Measurements from ENCODE around the gene GARNL3.
A peak's percentile ranks its signal among the peaks of the same experiment; 100 is the strongest.

The GARNL3 gene

GRCh38 chr9:127349483-127350113 lies 85.0 kb downstream of the GARNL3 start:
- DNase-seq (ENCODE audit: insufficient read length, low spot score): no peak
- TF ChIP-seq POU2F2 (IDR thresholded peaks at IDR 0.05; ENCODE audit: low read depth, low read length) (no peak), PAX5 (IDR thresholded peaks at IDR 0.05; ENCODE audit: insufficient read depth, low read length, severe bottlenecking) (no peak), TAF1 (IDR thresholded peaks at IDR 0.05; ENCODE audit: low read depth, low read length) (no peak), SPI1 (IDR thresholded peaks at IDR 0.05; ENCODE audit: low read depth, low read length) (no peak), POLR2AphosphoS5 (IDR thresholded peaks at IDR 0.05; ENCODE audit: low read depth, low read length) (no peak), POLR2A (IDR thresholded peaks at IDR 0.05; ENCODE audit: low read depth, low read length) (no peak)
- no peak for FAIRE-seq

- no peak for DNase-seq (ENCODE audit: insufficient read length, low spot score)
- FAIRE-seq: no peak
- TF ChIP-seq POLR2A (IDR thresholded peaks at IDR 0.05; ENCODE audit: low read depth, low read length) (no peak), POU2F2 (IDR thresholded peaks at IDR 0.05; ENCODE audit: low read depth, low read length) (no peak), SPI1 (IDR thresholded peaks at IDR 0.05; ENCODE audit: low read depth, low read length) (no peak)
Observed at GRCh38 chr9:127351182-127352166, 86.9 kb downstream of the GARNL3 start.

GRCh38 chr9:127353882-127354281 lies 89.3 kb downstream of the GARNL3 start:
- TF ChIP-seq POLR2AphosphoS5 (IDR thresholded peaks at IDR 0.05; ENCODE audit: low read depth, low read length): no peak
- no peak for TF ChIP-seq POLR2A (IDR thresholded peaks at IDR 0.05; ENCODE audit: low read depth, low read length)
- no peak for TF ChIP-seq TAF1 (IDR thresholded peaks at IDR 0.05; ENCODE audit: low read depth, low read length)
- no peak for TF ChIP-seq SPI1 (IDR thresholded peaks at IDR 0.05; ENCODE audit: low read depth, low read length)
- TF ChIP-seq PAX5 (IDR thresholded peaks at IDR 0.05; ENCODE audit: insufficient read depth, low read length, severe bottlenecking): no peak
- TF ChIP-seq POU2F2 (IDR thresholded peaks at IDR 0.05; ENCODE audit: low read depth, low read length): no peak
- DNase-seq (ENCODE audit: insufficient read length, low spot score) (no peak), FAIRE-seq (no peak)

GRCh38 chr9:127356906-127357305 lies 92.3 kb downstream of the GARNL3 start:
- TF ChIP-seq POLR2AphosphoS5 (IDR thresholded peaks at IDR 0.05; ENCODE audit: low read depth, low read length): no peak
- TF ChIP-seq POU2F2 (IDR thresholded peaks at IDR 0.05; ENCODE audit: low read depth, low read length): no peak
- TF ChIP-seq TAF1 (IDR thresholded peaks at IDR 0.05; ENCODE audit: low read depth, low read length): no peak
- TF ChIP-seq SPI1 (IDR thresholded peaks at IDR 0.05; ENCODE audit: low read depth, low read length): no peak
- TF ChIP-seq PAX5 (IDR thresholded peaks at IDR 0.05; ENCODE audit: insufficient read depth, low read length, severe bottlenecking): no peak
- no peak for TF ChIP-seq POLR2A (IDR thresholded peaks at IDR 0.05; ENCODE audit: low read depth, low read length)
- FAIRE-seq (no peak), DNase-seq (ENCODE audit: insufficient read length, low spot score) (no peak)

GRCh38 chr9:127358023-127358535 lies 93.5 kb downstream of the GARNL3 start:
- TF ChIP-seq TAF1 (IDR thresholded peaks at IDR 0.05; ENCODE audit: low read depth, low read length) (no peak), POLR2AphosphoS5 (IDR thresholded peaks at IDR 0.05; ENCODE audit: low read depth, low read length) (no peak)
- FAIRE-seq (no peak), DNase-seq (ENCODE audit: insufficient read length, low spot score) (no peak)

- FAIRE-seq (no peak), DNase-seq (ENCODE audit: insufficient read length, low spot score) (no peak)
- TF ChIP-seq SPI1 (IDR thresholded peaks at IDR 0.05; ENCODE audit: low read depth, low read length) (no peak), POLR2AphosphoS5 (IDR thresholded peaks at IDR 0.05; ENCODE audit: low read depth, low read length) (no peak), PAX5 (IDR thresholded peaks at IDR 0.05; ENCODE audit: insufficient read depth, low read length, severe bottlenecking) (no peak), POLR2A (IDR thresholded peaks at IDR 0.05; ENCODE audit: low read depth, low read length) (no peak), POU2F2 (IDR thresholded peaks at IDR 0.05; ENCODE audit: low read depth, low read length) (no peak), TAF1 (IDR thresholded peaks at IDR 0.05; ENCODE audit: low read depth, low read length) (no peak)
Observed at GRCh38 chr9:127358770-127359169, 94.2 kb downstream of the GARNL3 start.

GRCh38 chr9:127360250-127360649 lies 95.7 kb downstream of the GARNL3 start:
- DNase-seq (ENCODE audit: insufficient read length, low spot score) (no peak), FAIRE-seq (no peak)
- TF ChIP-seq POLR2A (IDR thresholded peaks at IDR 0.05; ENCODE audit: low read depth, low read length): no peak
- TF ChIP-seq TAF1 (IDR thresholded peaks at IDR 0.05; ENCODE audit: low read depth, low read length): no peak
- TF ChIP-seq SPI1 (IDR thresholded peaks at IDR 0.05; ENCODE audit: low read depth, low read length): no peak

- DNase-seq (ENCODE audit: insufficient read length, low spot score) (no peak), FAIRE-seq (no peak)
- TF ChIP-seq POLR2AphosphoS5 (IDR thresholded peaks at IDR 0.05; ENCODE audit: low read depth, low read length) (no peak), POU2F2 (IDR thresholded peaks at IDR 0.05; ENCODE audit: low read depth, low read length) (no peak), POLR2A (IDR thresholded peaks at IDR 0.05; ENCODE audit: low read depth, low read length) (no peak), SPI1 (IDR thresholded peaks at IDR 0.05; ENCODE audit: low read depth, low read length) (no peak), PAX5 (IDR thresholded peaks at IDR 0.05; ENCODE audit: insufficient read depth, low read length, severe bottlenecking) (no peak), TAF1 (IDR thresholded peaks at IDR 0.05; ENCODE audit: low read depth, low read length) (no peak)
Observed at GRCh38 chr9:127360829-127361228, 96.3 kb downstream of the GARNL3 start.

GRCh38 chr9:127361561-127361960 lies 97.0 kb downstream of the GARNL3 start:
- no peak for TF ChIP-seq POLR2A (IDR thresholded peaks at IDR 0.05; ENCODE audit: low read depth, low read length)
- peak; percentile 54 for TF ChIP-seq SPI1 (IDR thresholded peaks at IDR 0.05; ENCODE audit: low read depth, low read length)
- FAIRE-seq (peak; percentile 66), DNase-seq (ENCODE audit: insufficient read length, low spot score) (peak; percentile 19)

- FAIRE-seq (no peak), DNase-seq (ENCODE audit: insufficient read length, low spot score) (no peak)
- TF ChIP-seq POLR2A (IDR thresholded peaks at IDR 0.05; ENCODE audit: low read depth, low read length) (no peak), SPI1 (IDR thresholded peaks at IDR 0.05; ENCODE audit: low read depth, low read length) (no peak), POU2F2 (IDR thresholded peaks at IDR 0.05; ENCODE audit: low read depth, low read length) (no peak)
Observed at GRCh38 chr9:127362829-127363228, 98.3 kb downstream of the GARNL3 start.

Data from GM12891 (cell line).